Mesothelial cell of epicardium (in vitro differentiated cells): Measurements from ENCODE around the gene NEB. TPM values are rescaled to one million over a fixed set of nuclear protein-coding genes. Genes with fewer than 3 reads are reported as not detected.
"Not testable (repeated sequence)": the region's sequence is repeated elsewhere in the genome, so short reads cannot be mapped to it uniquely, and the experiment has no call there.

ENCODE experiments used
- DNase-seq, 2 experiments: peaks; one replicate each; pipeline ENCODE4 v3.0.0; 2021; ENCODE audit warnings: low spot score in 2 of 2; ENCODE audit not compliant: unreplicated experiment in 2 of 2
- H3K27ac Mint-ChIP-seq: 2 replicates; pipeline ENCODE4 v1.8.0; 2021; ENCODE audit warnings: mixed read lengths
- H3K27me3 Mint-ChIP-seq: 2 replicates; pipeline ENCODE4 v1.8.0; 2021; ENCODE audit warnings: low read depth, mixed read lengths
- H3K36me3 Mint-ChIP-seq: 2 replicates; pipeline ENCODE4 v1.8.0; 2021; ENCODE audit warnings: mixed read lengths
- H3K4me1 Mint-ChIP-seq: 2 replicates; pipeline ENCODE4 v1.8.0; 2021; ENCODE audit warnings: mixed read lengths
- H3K4me3 Mint-ChIP-seq: 2 replicates; pipeline ENCODE4 v1.8.0; 2021; ENCODE audit warnings: mild to moderate bottlenecking, moderate library complexity, mixed read lengths
- H3K9me3 Mint-ChIP-seq: 2 replicates; pipeline ENCODE4 v1.8.0; 2021; ENCODE audit warnings: mixed read lengths
- CTCF ChIP-seq: fragments of 200-600 bp; sonication (generic); IDR thresholded peaks from one replicate; pipeline ENCODE4 v1.5.0; 2021; ENCODE audit warnings: antibody characterized with exemption; ENCODE audit not compliant: unreplicated experiment
- total RNA-seq: library from RNA; stranded (reverse); gene quantifications from 3 replicates; pipeline ENCODE4 v1.2.1, GENCODE V29; 2021

The NEB gene
- total RNA-seq, 1 donor from 2014 or later = 0.92 TPM

GRCh38 chr2:151650456-151650855 lies 83.8 kb downstream of the NEB start:
- Mint-ChIP-seq H3K36me3 (peaks cover 2% of the 10 kb centered on the region), H3K4me3 (no peak overlapping the region), H3K27ac (no peak overlapping the region), H3K4me1 (no peaks in the 10 kb centered on the region), H3K27me3 (peaks cover 1% of the 10 kb centered on the region), H3K9me3 (peaks cover 4% of the 10 kb centered on the region)
- no peak for TF ChIP-seq CTCF
- DNase-seq = no peak

DNA sequence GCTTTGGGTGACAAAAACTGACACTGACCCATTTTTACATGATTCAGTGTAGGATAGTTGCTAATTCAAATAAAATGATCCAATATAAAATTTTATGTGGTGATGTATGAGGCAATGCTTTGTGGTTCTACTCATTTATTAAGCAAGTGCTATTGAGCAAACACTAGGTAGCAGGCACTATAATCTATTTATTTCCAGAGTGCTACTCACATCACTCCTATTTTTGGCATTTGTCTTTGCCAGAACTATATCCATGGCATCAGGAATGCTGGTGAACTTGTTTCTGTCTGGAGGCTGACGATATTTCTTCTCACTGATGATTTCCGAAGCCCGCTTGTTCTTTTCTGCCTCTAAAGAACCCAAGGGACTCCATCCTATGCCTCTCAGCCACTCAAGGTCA lies 84.3 kb downstream of the NEB start:
- peaks cover 1% of the 10 kb centered on the region for H3K27me3 Mint-ChIP-seq
- H3K36me3 Mint-ChIP-seq = peaks cover 2% of the 10 kb centered on the region
- no peak overlapping the region for H3K4me3 Mint-ChIP-seq
- H3K4me1 Mint-ChIP-seq = no peaks in the 10 kb centered on the region
- H3K27ac Mint-ChIP-seq = no peak overlapping the region
- H3K9me3 Mint-ChIP-seq = peaks cover 4% of the 10 kb centered on the region
- DNase-seq = no peak
- TF ChIP-seq CTCF = no peak

DNA sequence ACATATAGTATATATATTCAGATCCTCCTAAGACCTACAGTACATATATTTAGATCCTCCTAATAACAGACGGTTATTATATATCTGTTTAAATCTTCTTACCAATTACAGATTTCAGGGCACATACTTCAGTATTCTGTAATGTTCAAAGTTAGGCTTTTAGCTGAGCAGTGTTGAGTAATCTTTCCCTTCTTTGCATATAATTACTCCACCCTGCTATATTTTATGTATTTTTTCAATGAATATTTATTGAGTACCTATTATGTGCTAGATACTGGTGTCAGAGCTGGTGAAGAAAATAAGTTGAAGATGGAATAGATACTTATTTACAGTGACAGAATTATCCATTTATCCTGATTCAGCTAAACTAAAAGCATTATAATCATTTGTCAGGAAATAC lies 84.9 kb downstream of the NEB start:
- no peak for TF ChIP-seq CTCF
- Mint-ChIP-seq H3K27me3 (peaks cover 1% of the 10 kb centered on the region), H3K36me3 (peaks cover 2% of the 10 kb centered on the region), H3K4me3 (no peak overlapping the region), H3K9me3 (peaks cover 4% of the 10 kb centered on the region), H3K4me1 (no peaks in the 10 kb centered on the region), H3K27ac (no peak overlapping the region)
- DNase-seq = no peak

- H3K9me3 Mint-ChIP-seq, H3K27me3 Mint-ChIP-seq, H3K36me3 Mint-ChIP-seq, H3K4me3 Mint-ChIP-seq, H3K4me1 Mint-ChIP-seq, DNase-seq, H3K27ac Mint-ChIP-seq: not testable (repeated sequence)
These were observed 87.8 kb downstream of the NEB start for GRCh38 chr2:151646512-151646911.

DNA sequence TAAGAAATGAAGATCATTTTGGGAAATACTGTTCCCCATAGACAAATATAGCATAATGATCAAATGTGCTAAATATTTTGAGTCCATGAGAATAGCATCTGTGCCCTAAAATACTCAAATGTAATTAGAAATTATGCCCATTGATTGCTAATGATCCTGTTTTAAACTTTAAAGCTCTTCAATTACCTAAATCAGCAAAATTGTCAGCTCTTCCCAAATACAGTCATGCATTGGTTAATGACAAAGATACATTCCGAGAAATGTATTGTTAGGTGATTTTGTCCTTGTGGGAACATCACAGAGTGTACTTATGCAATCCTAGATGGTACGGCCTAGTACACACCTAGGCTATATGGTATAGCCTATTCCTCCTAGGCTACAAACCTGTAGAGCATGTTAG lies 89.7 kb downstream of the NEB start:
- DNase-seq = no peak
- no peak for TF ChIP-seq CTCF
- Mint-ChIP-seq H3K27me3 (no peaks in the 10 kb centered on the region), H3K4me3 (no peak overlapping the region), H3K4me1 (peaks cover 2% of the 10 kb centered on the region), H3K27ac (no peak overlapping the region), H3K9me3 (peaks cover 4% of the 10 kb centered on the region), H3K36me3 (peaks cover 2% of the 10 kb centered on the region)

DNA sequence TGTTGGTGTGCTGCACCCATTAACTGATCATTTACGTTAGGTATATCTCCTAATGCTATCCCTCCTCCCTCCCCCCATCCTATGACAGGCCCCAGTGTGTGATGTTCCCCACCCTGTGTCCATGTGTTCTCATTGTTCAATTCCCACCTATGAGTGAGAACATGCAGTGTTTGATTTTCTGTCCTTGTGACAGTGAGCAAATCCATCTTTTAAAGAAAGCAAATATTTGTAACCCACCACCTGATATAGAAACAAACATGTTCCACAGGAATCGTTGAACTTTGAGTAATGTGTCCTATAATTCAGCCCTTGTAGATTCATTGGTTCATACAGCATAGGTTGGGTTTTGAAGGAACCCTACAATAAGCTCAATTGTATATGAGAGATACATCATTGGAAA lies 92.4 kb downstream of the NEB start:
- not testable (repeated sequence) for H3K27ac Mint-ChIP-seq, DNase-seq, H3K36me3 Mint-ChIP-seq, H3K9me3 Mint-ChIP-seq, H3K27me3 Mint-ChIP-seq, H3K4me3 Mint-ChIP-seq
- H3K4me1 Mint-ChIP-seq = peaks cover 12% of the 10 kb centered on the region

DNA sequence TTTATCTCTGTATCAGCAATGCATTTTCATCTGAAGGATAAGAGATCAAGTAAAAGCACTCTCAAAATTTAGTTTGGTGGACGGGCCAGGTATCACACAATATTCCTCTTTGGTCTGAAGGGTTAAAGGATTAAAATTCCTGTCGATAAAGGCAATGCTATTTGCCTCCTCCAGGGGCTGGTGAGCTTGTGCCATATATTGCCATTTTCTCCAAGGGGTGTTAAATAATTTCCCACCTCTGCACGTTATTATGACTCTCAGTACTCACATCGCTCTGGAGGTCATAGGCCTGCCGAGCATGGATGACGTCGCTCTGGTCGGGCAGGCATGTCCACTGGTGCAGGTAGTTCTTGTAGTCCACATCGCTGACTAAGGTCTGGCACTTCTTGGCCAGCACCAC lies 94.2 kb downstream of the NEB start:
- Mint-ChIP-seq H3K4me1 (peaks cover 12% of the 10 kb centered on the region), H3K36me3 (no peaks in the 10 kb centered on the region), H3K9me3 (no peaks in the 10 kb centered on the region), H3K4me3 (no peak overlapping the region), H3K27ac (no peak overlapping the region), H3K27me3 (no peaks in the 10 kb centered on the region)
- TF ChIP-seq CTCF = peak; percentile 36
- no peak for DNase-seq
